Upper lobe of left lung (tissue), 6 donors: ENCODE results near the gene ZNF280C. TPM values are rescaled to one million over a fixed set of nuclear protein-coding genes. Genes with fewer than 3 reads are reported as not detected.

Experiments used
- ATAC-seq, 2 donors: fragments of 200-7000 bp; cut with Tn5 transposase; one replicate each; pipeline ENCODE4 v1.9.1; 2022; ENCODE audit warnings: mild to moderate bottlenecking in 2 of 2, moderate library complexity in 2 of 2; ENCODE audit not compliant: low FRiP score in 2 of 2
- DNase-seq, 2 donors: peaks; one replicate each; pipeline ENCODE4 v3.0.0-alpha.2; 2019 to 2020
- H3K27ac ChIP-seq, 4 donors: fragments of 200-600 bp; sonication (generic); one replicate each; pipeline ENCODE4 v1.5.1; 2016 to 2019
- H3K27me3 ChIP-seq, 4 donors: fragments of 200-600 bp; sonication (generic); one replicate each; pipeline ENCODE4 v1.5.1; 2017 to 2019
- H3K36me3 ChIP-seq, 4 donors: fragments of 200-600 bp; sonication (generic); one replicate each; pipeline ENCODE4 v1.5.1; 2016 to 2019
- H3K4me1 ChIP-seq, 4 donors: fragments of 200-600 bp; sonication (generic); one replicate each; pipeline ENCODE4 v1.5.1; 2018 to 2019
- H3K4me3 ChIP-seq, 4 donors: fragments of 200-600 bp; sonication (generic); one replicate each; pipeline ENCODE4 v1.5.1; 2017 to 2019; ENCODE audit warnings: mild to moderate bottlenecking in 2 of 4, moderate library complexity in 1 of 4
- H3K9me3 ChIP-seq, 4 donors: fragments of 200-600 bp; sonication (generic); one replicate each; pipeline ENCODE4 v1.5.1; 2018 to 2019
- EP300 ChIP-seq, 4 donors: sonication (generic); formaldehyde crosslinking; IDR thresholded peaks; one replicate each; pipeline ENCODE4 v1.5.1; 2017; ENCODE audit warnings: antibody characterized with exemption in 4 of 4, control low read depth in 2 of 4
- POLR2A ChIP-seq, 4 donors: fragments of 450-650 bp; IDR thresholded peaks; one replicate each; pipeline ENCODE4 v1.5.1; 2016 to 2017; ENCODE audit warnings: antibody characterized with exemption in 4 of 4, mild to moderate bottlenecking in 2 of 4
- POLR2AphosphoS5 ChIP-seq, 2 donors: sonication (generic); formaldehyde crosslinking; IDR thresholded peaks; one replicate each; pipeline ENCODE4 v1.5.1; 2017; ENCODE audit warnings: antibody characterized with exemption in 2 of 2
- WGBS, 2 donors: methylation state at CpG; one replicate each; pipeline ENCODE4 v1.1.5; 2017 to 2018; 5-methylcytosine and 5-hydroxymethylcytosine counted together
- total RNA-seq, 6 donors: library from RNA; depleted of rRNA in 4 of 6; stranded (reverse); fragments of >200 nt in 4 of 6; gene quantifications; one replicate each; pipeline versions ENCODE4 v1.1.0 to v1.2.1, GENCODE V29; 2016 to 2021
- TF ChIP-seq, protein P1 (sequence below), 6 experiments: fragments of 450-650 bp in 4 of 6; fragments of 200-600 bp in 2 of 6; sonication (generic) in 2 of 6; IDR thresholded peaks; one replicate each; pipeline ENCODE4 v1.5.1; 2016 to 2019; ENCODE audit warnings: antibody characterized with exemption in 6 of 6
- donor health status: DM: no; HTN: no; CAD: no; lungs with moderate emphysema.
- donor health status: DM: no; HTN: yes; CAD: no; lungs with severe emphysema.

The ZNF280C gene
- total RNA-seq, 6 donors from 2014 or later = 2.8 to 3.8 (median 3.4) TPM

DNA sequence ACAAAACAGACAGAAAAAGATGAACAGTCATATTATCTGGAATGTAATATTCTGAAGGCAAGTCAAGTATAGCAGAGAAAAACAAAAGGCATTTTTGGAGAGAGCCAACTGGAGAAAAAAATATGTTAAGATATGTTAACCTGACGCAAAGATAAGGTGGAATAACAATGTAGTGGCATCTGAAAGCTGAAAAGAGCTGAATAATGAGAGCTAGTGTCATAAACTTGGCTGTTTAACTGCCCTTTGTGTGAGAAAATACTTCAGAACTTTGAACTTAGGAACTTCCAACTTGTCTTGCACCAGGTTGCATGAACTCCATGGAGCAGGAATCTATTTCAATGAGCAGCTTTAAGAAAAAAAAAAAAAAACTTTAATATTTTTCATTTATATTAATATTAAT is 64.1 kb downstream of the ZNF280C start:
- ATAC-seq (no peak), DNase-seq (no peak)
- 63 to 95% methylated on average over 1 of the region's 1 CpG for WGBS, 2 donors
- no peaks in the 10 kb centered on the region for H3K27me3 ChIP-seq
- H3K4me1 ChIP-seq = no peaks in the 10 kb centered on the region
- no peak overlapping the region for H3K27ac ChIP-seq
- TF ChIP-seq, protein P1, sequence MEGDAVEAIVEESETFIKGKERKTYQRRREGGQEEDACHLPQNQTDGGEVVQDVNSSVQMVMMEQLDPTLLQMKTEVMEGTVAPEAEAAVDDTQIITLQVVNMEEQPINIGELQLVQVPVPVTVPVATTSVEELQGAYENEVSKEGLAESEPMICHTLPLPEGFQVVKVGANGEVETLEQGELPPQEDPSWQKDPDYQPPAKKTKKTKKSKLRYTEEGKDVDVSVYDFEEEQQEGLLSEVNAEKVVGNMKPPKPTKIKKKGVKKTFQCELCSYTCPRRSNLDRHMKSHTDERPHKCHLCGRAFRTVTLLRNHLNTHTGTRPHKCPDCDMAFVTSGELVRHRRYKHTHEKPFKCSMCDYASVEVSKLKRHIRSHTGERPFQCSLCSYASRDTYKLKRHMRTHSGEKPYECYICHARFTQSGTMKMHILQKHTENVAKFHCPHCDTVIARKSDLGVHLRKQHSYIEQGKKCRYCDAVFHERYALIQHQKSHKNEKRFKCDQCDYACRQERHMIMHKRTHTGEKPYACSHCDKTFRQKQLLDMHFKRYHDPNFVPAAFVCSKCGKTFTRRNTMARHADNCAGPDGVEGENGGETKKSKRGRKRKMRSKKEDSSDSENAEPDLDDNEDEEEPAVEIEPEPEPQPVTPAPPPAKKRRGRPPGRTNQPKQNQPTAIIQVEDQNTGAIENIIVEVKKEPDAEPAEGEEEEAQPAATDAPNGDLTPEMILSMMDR (IDR thresholded peaks at IDR 0.05) = no peak
- TF ChIP-seq POLR2A (IDR thresholded peaks at IDR 0.05) = no peak
- TF ChIP-seq POLR2AphosphoS5 (IDR thresholded peaks at IDR 0.05) = no peak
- no peak for TF ChIP-seq EP300 (IDR thresholded peaks at IDR 0.05)
- no peak overlapping the region for H3K4me3 ChIP-seq
- H3K36me3 ChIP-seq = peaks cover 0 to 8% (median 0%) of the 10 kb centered on the region in 4 donors
- no peaks in the 10 kb centered on the region for H3K9me3 ChIP-seq

DNA sequence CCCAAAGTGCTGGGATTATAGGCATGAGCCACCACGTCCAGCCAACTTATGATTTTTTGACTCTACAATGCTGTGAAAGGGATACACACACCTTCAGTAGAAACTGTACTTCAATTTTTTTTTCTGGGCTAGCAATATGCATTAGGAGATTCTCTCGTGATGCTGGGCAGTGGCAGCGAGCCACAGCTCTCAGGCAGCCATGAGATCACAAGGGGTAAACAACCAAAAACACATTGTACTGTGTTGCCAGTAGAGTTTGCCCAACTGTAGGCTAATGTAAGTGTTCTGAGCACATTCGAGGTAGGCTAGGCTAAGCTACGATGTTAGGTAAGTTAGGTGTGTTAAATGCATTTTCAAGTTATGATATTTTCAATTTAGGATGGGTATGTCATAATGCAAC is 71.2 kb downstream of the ZNF280C start:
- no peaks in the 10 kb centered on the region for H3K4me1 ChIP-seq
- ATAC-seq = no peak
- H3K27me3 ChIP-seq = no peaks in the 10 kb centered on the region
- H3K4me3 ChIP-seq = no peak overlapping the region
- H3K9me3 ChIP-seq = no peaks in the 10 kb centered on the region
- 71 to 73% methylated on average over 3 to 5 of the region's 5 CpGs for WGBS, 2 donors
- no peak for TF ChIP-seq POLR2A (IDR thresholded peaks at IDR 0.05)
- TF ChIP-seq POLR2AphosphoS5 (IDR thresholded peaks at IDR 0.05) = no peak
- DNase-seq = no peak
- no peaks in the 10 kb centered on the region for H3K36me3 ChIP-seq
- no peak overlapping the region for H3K27ac ChIP-seq

DNA sequence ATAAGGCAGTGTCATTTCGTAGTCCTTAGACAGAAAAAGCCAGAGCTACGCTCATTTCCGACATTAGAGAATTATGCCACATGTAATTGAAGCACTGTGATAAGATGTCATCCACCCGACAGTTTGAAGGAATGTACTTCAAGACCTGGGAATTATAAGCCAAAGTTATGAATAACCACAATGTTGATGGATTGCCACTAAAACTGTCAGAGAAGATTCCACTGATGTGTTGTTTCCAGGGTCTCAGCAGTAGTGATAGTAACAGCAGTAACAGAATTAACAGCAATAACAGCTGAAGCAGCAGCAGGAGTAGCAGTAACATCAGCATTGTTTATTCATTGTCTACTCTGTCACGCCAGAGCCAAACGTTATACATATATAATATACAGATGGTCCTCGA is 72.2 kb downstream of the ZNF280C start:
- Histone ChIP-seq H3K27me3 (no peaks in the 10 kb centered on the region), H3K4me3 (no peak overlapping the region), H3K36me3 (no peaks in the 10 kb centered on the region), H3K9me3 (no peaks in the 10 kb centered on the region), H3K4me1 (peaks cover 0 to 8% (median 0%) of the 10 kb centered on the region in 4 donors), H3K27ac (no peak overlapping the region)
- DNase-seq (no peak), ATAC-seq (no peak)
- 72 to 81% methylated on average over 7 of the region's 7 CpGs for WGBS, 2 donors
- TF ChIP-seq, protein P1 (IDR thresholded peaks at IDR 0.05) = no peak
- TF ChIP-seq EP300 (IDR thresholded peaks at IDR 0.05) = no peak
- no peak for TF ChIP-seq POLR2AphosphoS5 (IDR thresholded peaks at IDR 0.05)
- TF ChIP-seq POLR2A (IDR thresholded peaks at IDR 0.05) = no peak

DNA sequence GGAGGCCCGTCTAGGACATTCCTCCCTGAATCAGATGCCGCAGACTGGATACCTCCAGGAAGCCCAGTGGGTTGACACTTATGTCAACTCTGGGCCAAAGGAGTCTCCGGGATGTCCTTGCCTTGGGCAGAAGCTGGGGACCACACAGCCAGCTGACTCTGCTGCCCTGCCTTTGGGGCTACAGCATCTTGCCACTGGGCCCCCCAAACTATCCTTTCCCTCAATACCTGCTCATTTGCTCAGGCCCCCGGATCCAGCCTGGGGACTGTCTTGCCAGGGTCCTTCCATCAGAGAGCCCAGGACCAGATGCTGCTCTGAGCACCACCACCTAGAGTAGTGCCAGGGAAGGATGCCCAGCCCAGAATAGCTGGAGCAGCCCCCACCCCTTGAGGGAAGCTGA is 77.9 kb downstream of the ZNF280C start:
- no peak for ATAC-seq
- TF ChIP-seq POLR2A (IDR thresholded peaks at IDR 0.05) (no peak), POLR2AphosphoS5 (IDR thresholded peaks at IDR 0.05) (no peak), EP300 (IDR thresholded peaks at IDR 0.05) (no peak)
- TF ChIP-seq, protein P1 (IDR thresholded peaks at IDR 0.05) = no peak
- Histone ChIP-seq H3K9me3 (no peaks in the 10 kb centered on the region), H3K27me3 (no peaks in the 10 kb centered on the region), H3K27ac (no peak overlapping the region), H3K36me3 (no peaks in the 10 kb centered on the region), H3K4me3 (no peak overlapping the region), H3K4me1 (peaks cover 0 to 8% (median 0%) of the 10 kb centered on the region in 4 donors)
- WGBS, 2 donors = 91% methylated on average over 4 of the region's 4 CpGs; no CpG with 5 or more reads in 1 of the 2 donors
- no peak for DNase-seq

DNA sequence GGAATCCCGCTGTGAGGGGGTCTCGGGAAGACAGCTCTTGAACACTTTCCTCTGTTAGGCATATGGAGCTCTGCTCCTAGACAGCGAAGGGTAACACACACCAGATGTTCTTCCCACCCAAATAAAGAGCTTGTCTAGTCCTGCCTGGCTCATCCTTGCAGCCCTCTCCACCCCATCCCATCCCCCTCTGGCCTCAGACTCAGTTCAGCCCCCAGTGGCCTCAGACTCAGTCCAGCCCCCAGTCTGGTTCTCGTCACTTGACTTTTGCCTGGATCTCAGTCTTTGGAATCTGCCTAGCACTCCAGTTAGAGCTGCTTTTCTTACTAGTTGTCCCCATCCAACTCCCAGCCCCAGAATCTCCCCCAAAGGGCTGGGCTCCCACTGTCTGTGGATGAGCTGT is 82.0 kb downstream of the ZNF280C start:
- 70 to 90% methylated on average over 2 to 4 of the region's 4 CpGs for WGBS, 2 donors
- no peak for DNase-seq
- peak in 1 of 2 donors; percentile 56 for ATAC-seq
- no peaks in the 10 kb centered on the region for H3K9me3 ChIP-seq
- no peaks in the 10 kb centered on the region for H3K27me3 ChIP-seq
- no peak overlapping the region for H3K27ac ChIP-seq
- no peaks in the 10 kb centered on the region for H3K36me3 ChIP-seq
- H3K4me3 ChIP-seq = no peak overlapping the region
- TF ChIP-seq POLR2A (IDR thresholded peaks at IDR 0.05) = no peak
- no peak for TF ChIP-seq EP300 (IDR thresholded peaks at IDR 0.05)
- TF ChIP-seq POLR2AphosphoS5 (IDR thresholded peaks at IDR 0.05) = no peak
- TF ChIP-seq, protein P1 (IDR thresholded peaks at IDR 0.05) = no peak
- H3K4me1 ChIP-seq = peaks cover 0 to under 1% (median 0%) of the 10 kb centered on the region in 4 donors
